Body of pancreas (tissue), 4 donors: ENCODE results near the gene DZIP1L. TPM values are rescaled to one million over a fixed set of nuclear protein-coding genes. Genes with fewer than 3 reads are reported as not detected.

ENCODE experiments used
- ATAC-seq: fragments of 150-250 bp; one replicate; pipeline ENCODE4 v1.9.1; 2016
- DNase-seq, 4 donors: peaks; one replicate each; pipeline ENCODE4 v3.0.0-alpha.2; 2019
- H3K27ac ChIP-seq, 4 donors: fragments of 200-600 bp; sonication (generic); 1 replicate in 3 of 4; 2 replicates in 1 of 4; pipeline versions ENCODE4 v1.5.1 to v1.6.1; 2016 to 2019; ENCODE audit warnings: mild to moderate bottlenecking in 1 of 4, mixed read lengths in 1 of 4, moderate library complexity in 1 of 4
- H3K27me3 ChIP-seq, 2 donors: fragments of 200-600 bp; sonication (generic); one replicate each; pipeline ENCODE4 v1.6.0; 2016; ENCODE audit warnings: mild to moderate bottlenecking in 1 of 2
- H3K36me3 ChIP-seq, 2 donors: fragments of 200-600 bp; sonication (generic); replicated peaks in 1 of 2; 2 replicates each; pipeline ENCODE4 v1.5.1; 2016; ENCODE audit warnings: low read depth in 2 of 2; ENCODE audit not compliant: insufficient read depth in 1 of 2
- H3K4me1 ChIP-seq: fragments of 200-600 bp; sonication (generic); one replicate; pipeline ENCODE4 v1.6.0; 2016
- H3K4me3 ChIP-seq, 2 donors: fragments of 200-600 bp; sonication (generic); 1 replicate in 1 of 2; 2 replicates in 1 of 2; pipeline ENCODE4 v1.5.1; 2016 to 2019
- H3K9me3 ChIP-seq, 3 donors: fragments of 200-600 bp; sonication (generic); 1 replicate in 2 of 3; 2 replicates in 1 of 3; pipeline ENCODE4 v1.5.1; 2016
- CTCF ChIP-seq, 7 experiments: fragments of 450-650 bp in 4 of 7; fragments of 200-600 bp in 3 of 7; sonication (generic) in 3 of 7; IDR thresholded peaks; one replicate each; pipeline ENCODE4 v1.5.1; 2016 to 2019; ENCODE audit warnings: antibody characterized with exemption in 7 of 7
- POLR2A ChIP-seq, 3 donors: fragments of 450-650 bp; IDR thresholded peaks; one replicate each; pipeline ENCODE4 v1.6.1; 2016; ENCODE audit warnings: antibody characterized with exemption in 3 of 3, mild to moderate bottlenecking in 2 of 3
- WGBS, 2 donors: methylation state at CpG; one replicate each; pipeline ENCODE4 v1.1.5; 2017; 5-methylcytosine and 5-hydroxymethylcytosine counted together
- intact Hi-C: fragments of 100-400 bp; cut with DNase I; formaldehyde crosslinking; loops from one replicate; pipeline ENCODE4 v1.15.1; 2023
- total RNA-seq, 2 donors: library from RNA; depleted of rRNA; stranded (reverse); fragments of >200 nt; gene quantifications; one replicate each; pipeline ENCODE4 v1.1.0, GENCODE V29; 2016

DZIP1L gene
- total RNA-seq, 2 donors from 2014 or later = 33.7 to 70.2 TPM

GRCh38 chr3:138031536-138031935, 83.9 kb downstream of the DZIP1L start:
- no peaks in the 10 kb centered on the region for H3K36me3 ChIP-seq
- no peak for ATAC-seq
- 80 to 83% methylated on average over 3 of the region's 3 CpGs for WGBS, 2 donors
- DNase-seq = no peak
- intact Hi-C loops = no loop called here
- H3K4me3 ChIP-seq = no peak overlapping the region
- H3K27ac ChIP-seq = no peak overlapping the region
- no peaks in the 10 kb centered on the region for H3K4me1 ChIP-seq
- H3K9me3 ChIP-seq = no peaks in the 10 kb centered on the region
- TF ChIP-seq CTCF (IDR thresholded peaks at IDR 0.05) = no peak
- no peak for TF ChIP-seq POLR2A (IDR thresholded peaks at IDR 0.05)
- no peaks in the 10 kb centered on the region for H3K27me3 ChIP-seq

- intact Hi-C loops = no loop called here
- H3K36me3 ChIP-seq = no peaks in the 10 kb centered on the region
- no peaks in the 10 kb centered on the region for H3K27me3 ChIP-seq
- DNase-seq (no peak), ATAC-seq (no peak)
- H3K27ac ChIP-seq = no peak overlapping the region
- no peak overlapping the region for H3K4me3 ChIP-seq
- H3K4me1 ChIP-seq = no peaks in the 10 kb centered on the region
- no peaks in the 10 kb centered on the region for H3K9me3 ChIP-seq
- 67 to 69% methylated on average over 11 of the region's 11 CpGs for WGBS, 2 donors
- TF ChIP-seq CTCF (IDR thresholded peaks at IDR 0.05) (no peak), POLR2A (IDR thresholded peaks at IDR 0.05) (no peak)
These were observed 84.6 kb downstream of the DZIP1L start for GRCh38 chr3:138030734-138031280.

GRCh38 chr3:138027821-138028220, 87.6 kb downstream of the DZIP1L start:
- H3K4me3 ChIP-seq = no peak overlapping the region
- TF ChIP-seq POLR2A (IDR thresholded peaks at IDR 0.05) (no peak), CTCF (IDR thresholded peaks at IDR 0.05) (no peak)
- no peak overlapping the region for H3K27ac ChIP-seq
- no peak for ATAC-seq
- no peaks in the 10 kb centered on the region for H3K36me3 ChIP-seq
- 72 to 83% methylated on average over 5 of the region's 5 CpGs for WGBS, 2 donors
- no peaks in the 10 kb centered on the region for H3K27me3 ChIP-seq
- DNase-seq = no peak
- H3K9me3 ChIP-seq = no peaks in the 10 kb centered on the region
- intact Hi-C loops = no loop called here
- no peaks in the 10 kb centered on the region for H3K4me1 ChIP-seq

- no peak for DNase-seq
- TF ChIP-seq POLR2A (IDR thresholded peaks at IDR 0.05) (no peak), CTCF (IDR thresholded peaks at IDR 0.05) (no peak)
- H3K4me3 ChIP-seq = no peak overlapping the region
- H3K9me3 ChIP-seq = no peaks in the 10 kb centered on the region
- H3K27ac ChIP-seq = no peak overlapping the region
- ATAC-seq = no peak
- H3K4me1 ChIP-seq = no peaks in the 10 kb centered on the region
- no peaks in the 10 kb centered on the region for H3K27me3 ChIP-seq
- H3K36me3 ChIP-seq = no peaks in the 10 kb centered on the region
- intact Hi-C loops = no loop called here
These were observed 89.9 kb downstream of the DZIP1L start for GRCh38 chr3:138025553-138025952.

GRCh38 chr3:138023754-138024153, 91.7 kb downstream of the DZIP1L start:
- TF ChIP-seq CTCF (IDR thresholded peaks at IDR 0.05) (no peak), POLR2A (IDR thresholded peaks at IDR 0.05) (no peak)
- no peaks in the 10 kb centered on the region for H3K36me3 ChIP-seq
- intact Hi-C loops = no loop called here
- 86 to 88% methylated on average over 4 of the region's 4 CpGs for WGBS, 2 donors
- ATAC-seq = no peak
- DNase-seq = no peak
- H3K27ac ChIP-seq = no peak overlapping the region
- H3K4me3 ChIP-seq = no peak overlapping the region
- H3K9me3 ChIP-seq = no peaks in the 10 kb centered on the region
- no peaks in the 10 kb centered on the region for H3K27me3 ChIP-seq
- peaks cover 4% of the 10 kb centered on the region for H3K4me1 ChIP-seq
